K562 (cell line): ENCODE results near the gene EIF2S2. TPM values are rescaled to one million over a fixed set of nuclear protein-coding genes. Genes with fewer than 3 reads are reported as not detected.

ENCODE experiments used
- ATAC-seq: fragments of 200-7000 bp; cut with Tn5 transposase; 3 replicates; pipeline ENCODE4 v1.9.1; 2020; ENCODE audit warnings: moderate library complexity
- BruUV-seq: library from RNA; stranded (reverse); fragments of 400-500 nt; replicated peaks from 2 replicates; lab custom pipeline; 2021; lab: Mats Ljungman, UMichigan
- CTCF ChIA-PET: fragments of 300-600 bp; formaldehyde crosslinking; extraction: SDS; loops from one replicate; lab custom pipeline; 2021; ENCODE audit warnings: low intra/inter-chr PET ratio; lab: Yijun Ruan, JAX
- POLR2A ChIA-PET: fragments of 300-600, 350-650 bp; sonication (Branson Sonifier 250); formaldehyde crosslinking; extraction: SDS; loops from one replicate; lab custom pipeline; 2021; ENCODE audit warnings: antibody characterized with exemption, inconsistent platforms; lab: Yijun Ruan, JAX
- DNase-seq, 4 experiments: peaks; one replicate each; pipeline versions ENCODE4 v3.0.0 to v3.0.0-alpha.2; 2011 to 2018; ENCODE audit warnings: low spot score in 3 of 4, mixed read lengths in 3 of 4; ENCODE audit errors: extremely low read depth in 1 of 4
- FAIRE-seq: peaks from 2 replicates; lab custom pipeline; 2011; peaks lifted over from hg19 to GRCh38; lab: Jason Lieb, UNC
- H2AFZ ChIP-seq: 2 replicates; pipeline ENCODE4 v1.6.0; 2011; ENCODE audit warnings: low read depth, low read length, control low read depth, inconsistent platforms
- H3K27ac ChIP-seq: fragments of 200-600 bp; 3 replicates; pipeline ENCODE4 v1.8.0; 2011; ENCODE audit warnings: low read depth, mild to moderate bottlenecking, control low read depth, inconsistent platforms, low read length, moderate library complexity, mixed read lengths; ENCODE audit errors: extremely low read depth
- H3K27me3 ChIP-seq, 2 experiments: fragments of 300-600 bp in 1 of 2; 2 replicates in 1 of 2; 3 replicates in 1 of 2; pipeline versions ENCODE4 v1.6.0 to v1.8.0; 2011; ENCODE audit warnings: inconsistent platforms in 2 of 2, low read length in 2 of 2, mild to moderate bottlenecking in 1 of 2, mixed read lengths in 1 of 2, moderate library complexity in 1 of 2; ENCODE audit not compliant: control insufficient read depth in 2 of 2, insufficient read depth in 2 of 2
- H3K36me3 ChIP-seq: fragments of 300-600 bp; 3 replicates; pipeline ENCODE4 v1.8.0; 2011; ENCODE audit warnings: mild to moderate bottlenecking, low read length, inconsistent platforms; ENCODE audit not compliant: control insufficient read depth, insufficient read depth
- H3K4me1 ChIP-seq, 2 experiments: fragments of 200-600 bp in 1 of 2; replicated peaks in 1 of 2; 2 replicates in 1 of 2; 3 replicates in 1 of 2; pipeline versions ENCODE4 v1.5.1 to v1.8.0; 2011; ENCODE audit warnings: inconsistent platforms in 2 of 2, low read length in 2 of 2, mild to moderate bottlenecking in 1 of 2, mixed read lengths in 1 of 2, moderate library complexity in 1 of 2; ENCODE audit not compliant: control insufficient read depth in 2 of 2, insufficient read depth in 2 of 2
- H3K4me2 ChIP-seq: 2 replicates; pipeline ENCODE4 v1.6.1; 2011; ENCODE audit warnings: low read length, control low read depth, inconsistent platforms, mixed read lengths; ENCODE audit not compliant: insufficient read depth
- H3K4me3 ChIP-seq: fragments of 200-600 bp; sonication (generic), shearing (Covaris generic); 2 replicates; pipeline ENCODE4 v1.5.1; 2016; ENCODE audit warnings: control low read depth, inconsistent platforms
- H3K79me2 ChIP-seq: fragments of 200-600 bp; 3 replicates; pipeline ENCODE4 v1.8.0; 2011; ENCODE audit warnings: low read length, inconsistent platforms; ENCODE audit not compliant: control insufficient read depth, insufficient read depth
- H3K9ac ChIP-seq, 2 experiments: 2 replicates each; pipeline versions ENCODE4 v1.6.0 to v1.6.1; 2011; ENCODE audit warnings: low read depth in 2 of 2, low read length in 2 of 2, control low read depth in 1 of 2, inconsistent platforms in 1 of 2, mild to moderate bottlenecking in 1 of 2, mixed read lengths in 1 of 2; ENCODE audit not compliant: insufficient read depth in 1 of 2
- H3K9me1 ChIP-seq: one replicate; pipeline ENCODE4 v1.6.0; 2011; ENCODE audit warnings: inconsistent platforms, mild to moderate bottlenecking, low read length, moderate library complexity; ENCODE audit not compliant: control insufficient read depth, insufficient read depth
- H3K9me3 ChIP-seq: replicated peaks from 2 replicates; pipeline ENCODE4 v1.5.1; 2011; ENCODE audit warnings: low read depth, low read length, inconsistent platforms; ENCODE audit not compliant: control insufficient read depth, insufficient read depth
- H4K20me1 ChIP-seq: replicated peaks from 2 replicates; pipeline ENCODE4 v1.6.1; 2011; ENCODE audit warnings: low read length, inconsistent platforms, mixed read lengths; ENCODE audit not compliant: control insufficient read depth, insufficient read depth
- ATF1 ChIP-seq, 2 experiments: fragments of 450-650 bp in 1 of 2; IDR thresholded peaks; 2 replicates each; pipeline ENCODE4 v1.6.1; 2016; ENCODE audit warnings: missing compliant biosample characterization in 1 of 2, missing genetic modification characterization in 1 of 2
- C11orf30 ChIP-seq: fragments of 450-650 bp; IDR thresholded peaks from 2 replicates; pipeline ENCODE4 v1.6.1; 2016; ENCODE audit warnings: low read depth, mild to moderate bottlenecking
- CUX1 ChIP-seq: fragments of 200-800 bp; sonication (Bioruptor generic); IDR thresholded peaks from 2 replicates; pipeline ENCODE4 v1.6.1; 2016; ENCODE audit warnings: missing genetic modification characterization, missing compliant biosample characterization
- U2AF1 ChIP-seq: fragments of 200-400 bp; formaldehyde crosslinking; optimal IDR thresholded peaks from 2 replicates; pipeline ENCODE3; 2017; ENCODE audit warnings: mild to moderate bottlenecking, low read depth, low read length, moderate library complexity
- ZNF3 ChIP-seq: fragments of 250-450 bp; sonication (Bioruptor Pico); IDR thresholded peaks from 2 replicates; pipeline ENCODE4 v1.5.0; 2021; ENCODE audit warnings: mild to moderate bottlenecking, moderate library complexity
- ZNF316 ChIP-seq: fragments of 450-650 bp; IDR thresholded peaks from 2 replicates; pipeline ENCODE4 v1.6.1; 2016
- ZNF584 ChIP-seq: fragments of 200-800 bp; sonication (Bioruptor generic); IDR thresholded peaks from 2 replicates; pipeline ENCODE4 v1.6.1; 2016; ENCODE audit warnings: low read depth, mild to moderate bottlenecking, missing genetic modification characterization, missing compliant biosample characterization
- WGBS: fragments of 100-300 bp; shearing (Covaris generic); methylation state at CpG from one replicate; pipeline ENCODE4 v1.1.6; 2016; ENCODE audit warnings: low coverage, mixed read lengths; ENCODE audit not compliant: insufficient coverage; ENCODE audit errors: missing lambda C conversion rate; 5-methylcytosine and 5-hydroxymethylcytosine counted together
- in situ Hi-C: fragments of 300-500 bp; cut with MboI; formaldehyde crosslinking; loops from 4 replicates; pipeline ENCODE4 v1.15.0; 2018; ENCODE audit warnings: inconsistent platforms, mixed read lengths
- intact Hi-C: fragments of 100-400 bp; cut with micrococcal nuclease; formaldehyde crosslinking; loops from 2 replicates; pipeline ENCODE4 v1.14.2; 2022
- polyA plus RNA-seq, 8 experiments: library from polyadenylated mRNA; depleted of rRNA in 4 of 8; stranded (reverse) in 5 of 8; unstranded in 3 of 8; fragments of >200 nt; fragmentation: Nextera tagmentation in 2 of 8; fragmentation: Illumina TruSeq in 1 of 8; extraction: Ambion mirVana in 2 of 8; extraction: Trizol in 1 of 8; gene quantifications; 2 replicates each; pipeline versions ENCODE4 v1.2.1 to v1.2.3, GENCODE V29; 2011 to 2014; ENCODE audit warnings: inconsistent platforms in 1 of 8, missing spikeins in 1 of 8
- total RNA-seq, 7 experiments: library from RNA; depleted of rRNA in 6 of 7; stranded (reverse); fragments of >200 nt in 6 of 7; fragmentation: Illumina TruSeq in 2 of 7; extraction: Trizol in 2 of 7; gene quantifications; 2 replicates each; pipeline versions ENCODE4 v1.2.1 to v1.2.3, GENCODE V29; 2011 to 2021; ENCODE audit warnings: low replicate concordance in 1 of 7

Gene EIF2S2
- total and polyA plus RNA-seq, 9 of the 15 experiments (the other 6 are each of a cell fraction or from before 2014, with no cell fraction given): 79.7 to 220 (median 154) TPM

- DNase-seq: no peak
- Histone ChIP-seq H3K79me2 (peaks cover 74% of the 10 kb centered on the region; the same call in 2 of the 3 replicates), H3K9me3 (no peaks in the 10 kb centered on the region), H3K4me1 (peaks cover 0 to 15% of the 10 kb centered on the region in 2 experiments; a peak in 2 of 5 replicates), H3K4me2 (no peak overlapping the region), H3K36me3 (peaks cover 18% of the 10 kb centered on the region; the same call in 2 of the 3 replicates), H3K27me3 (no peaks in the 10 kb centered on the region), H2AFZ (no peak overlapping the region), H4K20me1 (peaks cover 27% of the 10 kb centered on the region), H3K27ac (no peak overlapping the region), H3K9ac (no peak overlapping the region), H3K9me1 (peaks cover 6% of the 10 kb centered on the region), H3K4me3 (no peak overlapping the region)
- intact Hi-C loops: no loop called here
- ChIA-PET CTCF (no interaction called here), POLR2A (interaction anchor here (1.5 kb wide), 1 partner anchor 30 kb away, joined by 5 read pairs; no protein-coding TSS in a partner anchor)
- 95% methylated on average over 7 of the region's 7 CpGs for WGBS
- ATAC-seq: no peak
- TF ChIP-seq ZNF584 (CRISPR knock-in tag) (no peak), ZNF3 (CRISPR knock-in tag) (no peak), C11orf30 (peak; percentile 28; the same call in 1 of the 2 replicates), U2AF1 (no peak), ATF1 (CRISPR knock-in tag; IDR thresholded peaks at IDR 0.05) (no peak), ATF1 (tag; IDR thresholded peaks at IDR 0.05) (no peak), ZNF316 (peak; percentile 39; the same call in 1 of the 2 replicates), CUX1 (CRISPR knock-in tag) (no peak)
- in situ Hi-C loops: no loop called here
- no TSS peak for BruUV-seq
- FAIRE-seq: no peak
Measured at GRCh38 chr20:34047010-34047687, 64.9 kb downstream of the EIF2S2 start.
